Fibroblast of the aortic adventitia (primary cell): ENCODE measurements around the gene RUFY4. TPM values are rescaled to one million over a fixed set of nuclear protein-coding genes. Genes with fewer than 3 reads are reported as not detected.
A peak's percentile ranks its signal among the peaks of the same experiment; 100 is the strongest.

Source experiments
- DNase-seq: peaks from one replicate; pipeline ENCODE4 v3.0.0-alpha.2; 2010; ENCODE audit warnings: low read depth
- H3K4me3 ChIP-seq: 2 replicates; pipeline ENCODE4 v1.5.1; 2011; ENCODE audit warnings: low read depth, mild to moderate bottlenecking, control low read depth, low read length, moderate library complexity
- CTCF ChIP-seq: IDR thresholded peaks from 2 replicates; pipeline ENCODE4 v1.5.1; 2011; ENCODE audit warnings: mild to moderate bottlenecking, low read length, control low read depth, inconsistent platforms; ENCODE audit not compliant: insufficient read depth
- total RNA-seq: library from RNA; depleted of rRNA; stranded (reverse); fragments of >200 nt; gene quantifications from 2 replicates; pipeline ENCODE4 v1.2.3, GENCODE V29; 2012; ENCODE audit warnings: low replicate concordance

The RUFY4 gene
- total RNA-seq, 1 donor, result not detected

DNA sequence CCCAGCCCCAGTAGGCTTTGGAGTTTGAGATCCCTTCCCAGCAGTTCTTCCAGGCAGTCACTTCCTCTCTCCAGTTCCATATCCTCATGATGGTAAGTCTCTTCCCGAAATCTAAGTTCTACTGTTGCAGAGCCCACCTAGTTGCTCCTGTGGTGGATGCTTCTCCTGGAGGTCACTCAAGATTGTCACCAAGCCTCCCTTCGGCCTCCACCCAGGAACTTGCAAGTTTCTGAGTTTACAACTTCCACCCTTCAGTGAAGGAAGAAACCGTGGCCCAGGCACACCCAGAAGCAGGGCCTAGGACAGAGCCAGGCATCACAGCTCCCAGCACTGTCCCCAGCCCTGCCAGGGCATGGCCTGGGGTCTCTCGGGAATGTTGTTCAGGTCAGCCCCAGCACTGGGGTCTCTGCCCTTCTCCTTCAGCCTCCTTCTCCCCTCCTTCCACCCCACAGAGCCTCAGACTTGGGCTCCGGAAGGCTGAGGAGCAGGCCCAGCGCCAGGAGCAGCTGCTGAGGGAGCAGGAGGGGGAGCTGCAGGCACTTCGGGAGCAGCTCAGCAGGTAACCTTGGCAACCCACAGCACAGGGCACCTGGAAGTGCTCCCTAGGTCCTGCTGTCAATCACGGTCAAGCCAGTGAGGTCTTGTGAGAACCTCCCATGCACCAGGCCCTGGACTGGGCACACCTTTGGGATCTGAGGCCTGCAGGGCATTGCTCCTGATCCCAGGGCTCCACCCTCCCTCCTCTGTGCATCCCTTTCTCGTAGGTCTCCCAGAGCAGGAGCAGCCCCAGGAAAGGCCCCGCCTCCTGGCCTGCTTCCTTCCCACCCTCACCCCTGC is 7.1 kb downstream of the RUFY4 start:
- DNase-seq, result no peak
- H3K4me3 ChIP-seq, result no peak overlapping the region
- no peak for TF ChIP-seq CTCF

DNA sequence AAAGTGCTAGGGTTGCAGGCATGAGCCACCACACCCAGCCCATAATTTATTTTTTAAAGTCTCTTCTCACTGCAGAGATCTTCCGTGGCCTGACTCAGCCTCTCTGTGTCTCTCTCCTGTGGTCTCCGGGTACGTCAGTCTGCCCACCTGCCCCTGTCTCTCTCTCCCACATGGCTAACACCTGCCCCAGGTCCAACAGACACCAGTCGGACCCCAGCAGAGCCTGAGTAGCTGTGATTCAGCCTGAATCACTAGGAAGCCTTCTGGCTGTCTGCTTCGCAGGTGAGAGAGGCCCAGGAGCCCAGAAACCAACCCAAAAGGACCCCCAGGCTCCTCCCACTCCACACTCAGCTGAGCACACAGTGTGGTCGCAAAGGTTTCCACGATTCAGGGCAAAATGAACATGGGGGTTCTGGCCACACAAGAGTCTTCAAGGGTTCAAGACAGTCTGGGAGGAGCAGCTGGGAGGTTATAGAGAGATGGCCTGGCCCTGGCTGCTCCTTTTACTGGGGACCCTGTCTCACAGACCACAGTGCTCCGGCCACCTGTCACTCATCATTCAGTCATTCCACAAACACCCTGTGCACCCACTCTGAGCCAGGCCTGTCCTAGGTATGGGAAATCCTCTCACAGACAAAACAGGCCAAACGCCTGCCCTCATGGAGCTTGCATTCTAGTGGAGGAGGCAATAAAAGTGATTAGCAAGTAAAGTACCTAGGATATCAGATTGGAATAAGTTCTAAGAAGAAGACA is 8.6 kb downstream of the RUFY4 start:
- no peak for TF ChIP-seq CTCF
- H3K4me3 ChIP-seq, result no peak overlapping the region
- no peak for DNase-seq

DNA sequence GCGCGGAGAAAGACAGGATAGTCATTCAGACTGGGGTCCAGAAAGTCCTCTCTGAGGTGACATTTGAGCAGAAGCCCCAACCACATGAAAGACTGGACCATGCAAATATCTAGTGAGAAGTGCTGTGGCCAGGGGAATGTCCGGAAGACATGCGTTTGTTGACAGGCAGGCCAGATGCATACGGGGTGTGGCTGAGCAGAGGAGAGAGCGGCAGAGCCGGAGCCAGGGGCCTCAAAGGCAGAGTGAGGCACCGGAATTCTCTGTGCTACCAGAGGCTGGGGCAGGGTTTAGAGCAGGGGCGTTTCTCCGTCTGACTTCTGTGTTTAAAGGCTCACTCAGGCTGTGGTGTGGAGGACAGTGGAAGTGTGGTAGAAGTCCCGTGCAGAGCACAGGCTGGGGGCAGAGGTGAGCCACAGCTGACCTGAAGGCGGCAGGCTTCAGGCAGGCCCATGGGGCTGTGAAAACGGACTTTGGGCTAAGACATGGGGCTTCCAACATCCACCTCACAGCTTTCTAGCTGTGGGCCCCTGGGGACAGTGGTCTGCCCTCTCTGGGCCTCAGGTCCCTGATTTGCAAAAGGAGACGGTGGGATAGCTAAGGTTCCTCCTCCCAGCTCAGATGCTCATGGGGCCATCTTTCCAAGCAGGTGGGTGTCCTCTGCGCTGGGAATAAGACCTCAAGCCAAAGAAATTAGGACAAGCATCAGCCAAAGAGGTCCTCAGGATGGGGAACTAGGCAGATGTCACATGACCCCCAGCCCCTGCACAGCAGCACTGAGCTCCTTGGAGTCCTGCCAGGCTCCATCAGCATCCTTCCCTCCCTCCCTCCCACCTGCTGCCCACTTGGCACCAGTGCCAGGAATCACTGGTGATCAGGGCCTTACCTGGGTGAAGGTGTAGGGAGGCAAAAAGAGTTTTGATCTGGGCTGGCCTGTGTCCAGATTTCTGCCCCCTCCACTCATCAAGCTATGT is 11.2 kb downstream of the RUFY4 start:
- no peak overlapping the region for H3K4me3 ChIP-seq
- no peak for DNase-seq
- TF ChIP-seq CTCF, result no peak

- DNase-seq, result no peak
- H3K4me3 ChIP-seq, result no peak overlapping the region
- TF ChIP-seq CTCF, result no peak
Observed at GRCh38 chr2:218081063-218081462, 12.0 kb downstream of the RUFY4 start.

GRCh38 chr2:218081695-218082094 is 12.6 kb downstream of the RUFY4 start:
- H3K4me3 ChIP-seq, result no peak overlapping the region
- DNase-seq, result peak; percentile 25
- no peak for TF ChIP-seq CTCF

GRCh38 chr2:218082586-218083351 is 13.7 kb downstream of the RUFY4 start:
- no peak overlapping the region for H3K4me3 ChIP-seq
- no peak for DNase-seq
- no peak for TF ChIP-seq CTCF
